ENCODE measurements around the gene DGKZ. TPM values are rescaled to one million over a fixed set of nuclear protein-coding genes. Genes with fewer than 3 reads are reported as not detected.

The DGKZ gene
- total and polyA plus RNA-seq, 2 of the 13 experiments (the other 11 are each of a cell fraction or from before 2014, with no cell fraction given) = 15.8 to 20.7 TPM

- TF ChIP-seq THAP9 (CRISPR knock-in tag; IDR thresholded peaks at IDR 0.05; ENCODE audit: borderline replicate concordance) = 0 out of 2 replicates have a peak, but pooled peaks have one; percentile 60
- TF ChIP-seq ZNF230 (CRISPR knock-in tag; IDR thresholded peaks at IDR 0.05) = no peak
- no peak for TF ChIP-seq TP53 (CRISPR knock-in tag; conservative IDR thresholded peaks at IDR 0.05)
- peak; percentile 55; the same call in 1 of the 2 replicates for TF ChIP-seq GABPB1 (CRISPR knock-in tag; IDR thresholded peaks at IDR 0.05)
Observed at GRCh38 chr11:46380340-46381047, 33.2 kb downstream of the DGKZ start (continued).

- H3K9ac ChIP-seq (ENCODE audit: insufficient read depth, low read depth, low read length) = peak within 1 kb of the TSS; percentile 87
- intact Hi-C loops (cut with micrococcal nuclease; ENCODE audit: unreplicated experiment) = loop anchor here (1.0 kb wide), 1 partner anchor 26 kb away; no protein-coding TSS in a partner anchor
- WGBS (ENCODE audit: low lambda C conversion rate) = 3% methylated on average over 20 of the region's 96 CpGs
- no peak for TF ChIP-seq GATAD2A (CRISPR knock-in tag; IDR thresholded peaks at IDR 0.05)
- TF ChIP-seq MED13 (CRISPR knock-in tag; IDR thresholded peaks at IDR 0.05) = peak; percentile 64; the same call in 1 of the 2 replicates
- TF ChIP-seq ZMAT3 (CRISPR knock-in tag; conservative IDR thresholded peaks at IDR 0.05) = no peak
- TF ChIP-seq ZFY (CRISPR knock-in tag; IDR thresholded peaks at IDR 0.05) = peak; percentile 49
- TF ChIP-seq HDAC1 (CRISPR knock-in tag; IDR thresholded peaks at IDR 0.05) = peak; percentile 60; the same call in 1 of the 2 replicates
- no peak for TF ChIP-seq FOXA1 (IDR thresholded peaks at IDR 0.05)
- no peak for TF ChIP-seq FOXA1 (CRISPR knock-in tag; IDR thresholded peaks at IDR 0.05)
- TF ChIP-seq CSRNP1 (CRISPR knock-in tag; IDR thresholded peaks at IDR 0.05) = 0 out of 2 replicates have a peak, but pooled peaks have one; percentile 66
- TF ChIP-seq AKAP8 (CRISPR knock-in tag; IDR thresholded peaks at IDR 0.05) = peak; percentile 19; the same call in 1 of the 2 replicates
- no peak for TF ChIP-seq TCF12 (IDR thresholded peaks at IDR 0.05)
- no peak for TF ChIP-seq TCF12 (CRISPR knock-in tag; IDR thresholded peaks at IDR 0.05)
- TF ChIP-seq ZGPAT (CRISPR knock-in tag; IDR thresholded peaks at IDR 0.05) = no peak
- 0 out of 2 replicates have a peak, but pooled peaks have one; percentile 6 for TF ChIP-seq RXRA (CRISPR knock-in tag; IDR thresholded peaks at IDR 0.05)
Observed at GRCh38 chr11:46381048-46381818, 34.0 kb downstream of the DGKZ start, which contains the start of gene MDK. MDK (plus strand) TSS chr11:46381669; CDS start chr11:46382058, 389 bp downstream.

More at GRCh38 chr11:46381048-46381818, 34.0 kb downstream of the DGKZ start, which contains the start of gene MDK:
- Histone ChIP-seq H3K4me3 (replicated peaks in 1 of 3; ENCODE audit: insufficient read depth in 1 of 3, low read depth in 2 of 3, low read length in 3 of 3) (peak within 1 kb of the TSS; percentile 87 to 92 (median 88)), H4K20me1 (ENCODE audit: insufficient read depth, low read length) (peaks cover 8% of the 10 kb centered on the region), H3K36me3 (replicated peaks in 1 of 2; ENCODE audit: control insufficient read depth in 1 of 2, insufficient read depth in 2 of 2, low read length in 2 of 2) (peaks cover 0 to 1% of the 10 kb centered on the region in 2 experiments; a peak in 1 of 5 replicates), H3K4me1 (ENCODE audit: insufficient read depth, low read length) (peaks cover 35% of the 10 kb centered on the region), H2AFZ (ENCODE audit: low read length) (no peak within 1 kb of the TSS), H3K9me3 (ENCODE audit: low read length) (no peaks in the 10 kb centered on the region), H3K27ac (ENCODE audit: extremely low read length, insufficient read depth, low read length) (peak within 1 kb of the TSS; percentile 89), H3K4me2 (ENCODE audit: low read depth, low read length) (peak within 1 kb of the TSS; percentile 86), H3K27me3 (ENCODE audit: control insufficient read depth in 1 of 2, insufficient read depth in 2 of 2, low read length in 2 of 2) (no peaks in the 10 kb centered on the region), H3K79me2 (ENCODE audit: insufficient read depth, low read length) (peaks cover 4% of the 10 kb centered on the region)
- peak; percentile 14 for ATAC-seq
- ChIA-PET POLR2A (interaction anchor here (1.3 to 1.6 kb wide), 3 partner anchors 7 to 534 kb away, joined by 3 read pairs; partner anchors contain the start of genes CRY2 and F2), CTCF (ENCODE audit: low intra/inter-chr PET ratio, low total read pairs) (no interaction called here)
- in situ Hi-C loops (cut with HindIII; ENCODE audit: extremely low pct_ligation_motif_present, low pct_unique_long_range_greater_than_20kb) = no loop called here
- BruUV-seq (replicated peaks) = TSS peak; percentile 57
- FAIRE-seq = no peak
- peak; percentile 49 for DNase-seq (ENCODE audit: low spot score)

All from HepG2 (cell line).